ENCODE measurements around the gene HYCC1.
"Not testable (repeated sequence)": the region's sequence is repeated elsewhere in the genome, so short reads cannot be mapped to it uniquely, and the experiment has no call there.

The HYCC1 gene

DNA sequence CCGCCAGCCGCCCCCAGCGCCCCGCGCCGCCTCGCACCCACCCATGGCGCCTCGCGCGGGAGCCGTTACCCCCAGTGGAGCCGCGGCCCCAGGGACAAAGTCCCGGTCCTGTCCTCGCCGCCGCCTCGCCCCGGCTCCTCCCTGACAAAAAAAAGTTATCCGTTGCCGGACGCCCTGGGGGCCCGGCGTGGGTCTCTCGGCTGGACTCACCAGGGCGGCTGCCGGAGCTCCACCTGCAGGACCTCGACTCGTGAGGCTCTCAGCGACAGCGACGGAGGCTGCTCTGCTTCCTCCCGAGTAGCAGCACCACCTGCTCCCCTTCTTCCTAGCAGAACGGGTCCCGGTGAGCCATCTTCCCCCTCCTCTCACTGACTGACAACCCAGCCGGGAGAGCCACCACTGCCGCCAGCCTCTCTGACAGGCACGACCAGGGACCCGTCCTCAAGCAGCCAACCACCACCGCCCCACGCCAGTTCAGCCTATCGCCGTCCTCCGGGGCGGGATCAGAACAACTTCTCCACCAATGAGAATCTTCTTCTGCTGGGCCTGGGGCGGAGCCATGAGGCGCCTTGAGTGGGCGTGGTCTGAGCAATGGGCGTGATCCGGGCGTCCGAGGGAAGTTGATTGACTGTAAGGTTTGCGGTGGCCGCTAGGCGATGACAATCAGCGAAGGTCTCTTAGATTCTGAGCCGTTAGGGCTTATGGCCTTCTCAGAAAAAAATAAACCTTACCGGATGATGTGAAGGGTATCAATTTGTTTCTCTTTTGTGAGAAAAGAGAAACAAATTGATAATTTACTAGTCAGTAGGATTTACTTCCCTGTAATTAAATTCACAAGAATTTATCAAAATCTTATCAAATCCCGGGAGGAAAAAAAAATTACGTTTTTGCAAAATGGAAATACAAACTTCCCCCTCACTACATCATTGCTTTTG, at the start of gene HYCC1:
HYCC1 (minus strand) TSS at position 416 of the 935 bp plus-strand sequence. CDS start 23,019 bp downstream, outside the sequence.
- peak; percentile 96 for DNase-seq (ENCODE audit: low read depth)

DNA sequence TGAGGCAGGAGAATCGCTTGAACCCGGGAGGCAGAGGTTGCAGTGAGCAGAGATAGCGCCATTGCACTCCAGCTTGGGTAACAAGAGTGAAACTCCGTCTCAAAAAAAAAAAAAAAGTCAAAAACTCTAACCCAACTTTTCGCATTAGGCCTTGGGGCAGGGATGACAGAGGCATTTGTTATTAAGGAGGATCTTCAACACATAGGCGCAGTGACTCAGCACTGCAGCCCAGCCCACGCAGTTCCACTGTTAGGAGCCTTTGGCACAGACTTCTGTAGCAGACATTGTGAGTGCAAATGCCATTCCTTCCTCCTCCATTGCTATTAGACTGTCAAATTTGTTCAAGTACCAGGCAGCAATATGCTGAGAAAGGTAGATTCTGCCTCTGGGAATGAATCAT, 48.5 kb upstream of the HYCC1 start:
- DNase-seq (ENCODE audit: low read depth) = peak; percentile 59

DNA sequence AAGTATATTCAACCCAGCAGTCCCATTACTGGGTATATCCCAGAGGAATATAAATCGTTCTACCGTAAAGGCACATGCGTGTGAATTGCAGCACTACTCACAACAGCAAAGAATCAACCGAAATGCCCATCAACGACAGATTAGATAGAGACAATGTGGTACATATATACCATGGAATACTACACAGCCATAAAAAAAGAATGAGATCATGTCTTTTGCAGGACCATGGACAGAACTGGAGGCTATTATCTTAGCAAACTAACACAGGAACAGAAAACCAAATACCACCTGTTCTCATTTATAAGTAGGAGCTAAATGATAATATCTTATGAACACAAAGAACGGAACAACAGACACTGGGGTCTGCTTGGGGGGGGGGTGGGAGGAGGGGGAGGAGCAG, 47.4 kb upstream of the HYCC1 start:
- no peak for DNase-seq (ENCODE audit: low read depth)

DNA sequence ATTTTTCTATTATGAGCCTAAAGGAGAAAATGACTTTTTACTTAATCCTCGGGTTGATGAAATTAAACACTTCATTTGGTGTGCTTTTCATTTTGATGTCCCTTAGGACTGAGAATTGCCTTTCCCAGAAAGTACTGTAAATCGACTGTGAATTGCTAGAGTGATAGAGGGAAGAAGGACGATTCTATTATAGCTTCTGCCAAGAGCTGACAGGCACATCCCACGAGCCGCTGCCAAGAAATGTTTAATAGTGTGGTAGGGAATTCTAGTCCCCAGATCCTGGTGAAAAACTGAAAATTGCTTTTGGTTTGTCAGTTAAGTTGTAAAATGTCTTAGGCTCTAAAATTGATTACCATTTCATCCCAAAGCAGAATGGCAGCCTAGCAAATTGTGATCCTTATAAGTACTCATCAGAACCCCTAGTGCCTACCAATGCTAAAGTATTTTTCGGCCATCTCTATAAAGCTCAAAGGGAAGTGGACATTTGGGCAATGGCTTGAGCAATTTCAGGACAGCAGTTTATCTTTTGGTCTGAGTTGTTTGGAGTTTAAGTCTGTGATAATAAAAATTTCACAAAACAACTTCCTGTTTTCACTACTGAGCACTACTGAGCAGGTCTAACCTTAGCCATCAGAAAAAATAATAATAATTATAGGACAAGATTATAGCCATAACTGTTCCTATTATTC, 44.6 kb upstream of the HYCC1 start:
- no peak for DNase-seq (ENCODE audit: low read depth)

DNA sequence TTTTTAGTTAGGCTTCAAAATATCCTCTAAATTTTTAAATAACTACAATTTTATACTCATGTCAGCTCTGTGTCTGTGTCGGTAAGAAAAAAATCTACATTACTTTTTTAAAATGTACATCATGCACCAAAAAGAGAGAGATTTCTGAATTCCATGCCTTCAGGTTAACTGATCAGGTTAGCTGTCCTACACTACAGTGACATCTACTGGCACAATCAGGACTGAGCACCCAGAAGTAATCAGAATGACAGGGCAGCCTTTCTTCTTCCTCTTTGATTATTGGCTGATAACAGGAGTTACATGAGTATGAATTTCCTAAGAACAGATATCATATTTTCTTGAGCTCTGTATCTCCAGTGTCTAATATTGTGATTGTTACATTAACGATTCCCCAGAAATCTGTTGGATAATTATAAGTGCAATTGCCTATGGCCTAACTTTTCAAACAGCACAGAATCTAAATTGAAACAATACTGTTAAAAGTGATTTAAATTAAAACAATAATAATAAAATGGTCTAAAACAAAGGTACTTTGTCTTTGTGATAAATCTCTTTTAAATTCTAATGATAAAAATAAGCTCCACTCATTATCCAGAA, 41.8 kb upstream of the HYCC1 start:
- DNase-seq (ENCODE audit: low read depth) = peak; percentile 61

DNA sequence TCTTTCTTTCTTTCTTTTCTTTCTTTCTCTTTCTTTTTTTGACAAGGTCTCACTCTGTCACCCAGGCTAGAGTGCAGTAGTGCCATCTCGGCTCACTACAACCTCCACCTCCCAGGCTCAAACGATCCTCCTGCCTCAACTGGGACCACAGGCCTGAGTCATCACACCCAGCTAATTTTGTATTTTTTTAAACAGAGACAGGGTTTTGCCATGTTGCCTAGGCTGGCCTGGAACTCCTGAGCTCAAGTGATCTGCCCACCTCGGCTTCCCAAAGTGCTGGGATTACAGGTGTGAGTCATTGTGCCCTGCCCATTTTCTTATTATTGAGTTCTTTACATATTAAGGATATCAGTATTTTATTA, 37.2 kb upstream of the HYCC1 start:
- not testable (repeated sequence) for DNase-seq (ENCODE audit: low read depth)

DNA sequence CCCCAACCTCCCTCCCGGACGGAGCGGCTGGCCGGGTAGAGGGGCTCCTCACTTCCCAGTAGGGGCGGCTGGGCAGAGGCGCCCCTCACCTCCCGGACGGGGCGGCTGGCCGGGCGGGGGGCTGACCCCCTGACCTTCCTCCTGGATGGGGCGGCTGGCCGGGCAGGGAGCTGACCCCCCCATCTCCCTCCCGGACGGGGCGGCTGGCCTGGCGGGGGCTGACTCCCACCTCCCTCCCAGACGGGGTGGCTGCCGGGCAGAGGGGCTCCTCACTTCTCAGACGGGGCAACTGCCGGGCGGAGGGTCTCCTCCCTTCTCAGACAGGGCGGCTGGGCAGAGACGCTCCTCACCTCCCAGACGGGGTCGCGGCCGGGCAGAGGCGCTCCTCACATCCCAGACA, 32.4 kb upstream of the HYCC1 start:
- not testable (repeated sequence) for DNase-seq (ENCODE audit: low read depth)

DNA sequence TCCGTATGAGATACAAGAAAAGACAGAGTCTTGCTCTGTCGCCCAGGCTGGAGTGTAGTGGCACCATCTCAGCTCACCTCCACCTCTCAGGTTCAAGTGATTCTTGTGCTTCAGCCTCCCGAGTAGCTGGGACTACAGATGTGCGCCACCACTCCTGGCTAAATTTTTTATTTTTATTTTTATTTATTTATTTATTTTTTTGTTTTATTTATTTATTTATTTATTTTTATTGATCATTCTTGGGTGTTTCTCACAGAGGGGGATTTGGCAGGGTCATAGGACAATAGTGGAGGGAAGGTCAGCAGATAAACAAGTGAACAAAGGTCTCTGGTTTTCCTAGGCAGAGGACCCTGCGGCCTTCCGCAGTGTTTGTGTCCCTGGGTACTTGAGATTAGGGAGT, 31.2 kb upstream of the HYCC1 start:
- DNase-seq (ENCODE audit: low read depth) = not testable (repeated sequence)

DNA sequence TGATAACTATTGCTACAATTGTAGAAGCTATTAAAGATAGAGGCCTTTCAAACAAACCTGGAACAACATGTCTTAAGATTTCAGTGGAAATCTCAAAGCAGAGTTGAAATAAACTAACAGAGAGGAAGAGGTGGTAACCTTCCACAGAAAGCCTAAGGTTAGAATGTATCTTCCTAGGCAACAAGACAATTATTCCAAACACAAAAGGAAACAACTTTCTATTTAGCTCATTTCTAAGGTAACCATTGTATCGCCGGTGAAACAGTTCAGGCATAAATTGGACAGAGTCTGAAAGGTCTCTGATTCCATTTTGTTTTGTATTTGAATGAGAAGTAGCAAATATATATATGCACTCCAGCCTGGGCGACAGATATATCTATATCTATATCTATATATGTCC, 30.7 kb upstream of the HYCC1 start:
- no peak for DNase-seq (ENCODE audit: low read depth)

DNA sequence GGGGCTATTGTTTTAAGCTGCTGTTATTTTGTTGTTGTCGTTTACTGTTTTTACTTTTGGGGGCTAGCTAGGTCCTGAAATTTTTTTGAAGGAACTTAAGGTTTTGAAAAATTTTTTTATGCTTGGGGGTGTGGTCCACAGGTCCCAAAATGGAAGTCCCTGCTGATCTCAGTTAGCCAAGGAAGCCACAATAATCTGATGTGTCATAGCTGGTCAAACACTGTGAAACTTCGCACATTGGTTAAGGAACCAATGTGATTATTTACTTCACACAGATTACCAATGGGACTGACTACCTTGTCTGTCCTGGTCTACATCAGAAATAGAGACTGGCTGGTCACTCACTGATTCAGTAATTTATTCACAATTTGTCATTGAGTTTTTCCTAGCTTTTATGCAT, 29.5 kb upstream of the HYCC1 start:
- no peak for DNase-seq (ENCODE audit: low read depth)

DNA sequence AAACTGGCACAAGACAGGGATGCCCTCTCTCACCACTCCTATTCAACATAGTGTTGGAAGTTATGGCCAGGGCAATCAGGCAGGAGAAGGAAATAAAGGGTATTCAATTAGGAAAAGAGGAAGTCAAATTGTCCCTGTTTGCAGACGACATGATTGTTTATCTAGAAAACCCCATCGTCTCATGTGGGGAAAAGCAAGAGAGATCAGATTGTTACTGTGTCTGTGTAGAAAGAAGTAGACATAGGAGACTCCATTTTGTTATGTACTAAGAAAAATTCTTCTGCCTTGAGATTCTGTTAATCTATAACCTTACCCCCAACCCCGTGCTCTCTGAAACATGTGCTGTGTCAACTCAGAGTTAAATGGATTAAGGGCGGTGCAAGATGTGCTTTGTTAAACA, 25.7 kb upstream of the HYCC1 start:
- DNase-seq (ENCODE audit: low read depth) = not testable (repeated sequence)

DNA sequence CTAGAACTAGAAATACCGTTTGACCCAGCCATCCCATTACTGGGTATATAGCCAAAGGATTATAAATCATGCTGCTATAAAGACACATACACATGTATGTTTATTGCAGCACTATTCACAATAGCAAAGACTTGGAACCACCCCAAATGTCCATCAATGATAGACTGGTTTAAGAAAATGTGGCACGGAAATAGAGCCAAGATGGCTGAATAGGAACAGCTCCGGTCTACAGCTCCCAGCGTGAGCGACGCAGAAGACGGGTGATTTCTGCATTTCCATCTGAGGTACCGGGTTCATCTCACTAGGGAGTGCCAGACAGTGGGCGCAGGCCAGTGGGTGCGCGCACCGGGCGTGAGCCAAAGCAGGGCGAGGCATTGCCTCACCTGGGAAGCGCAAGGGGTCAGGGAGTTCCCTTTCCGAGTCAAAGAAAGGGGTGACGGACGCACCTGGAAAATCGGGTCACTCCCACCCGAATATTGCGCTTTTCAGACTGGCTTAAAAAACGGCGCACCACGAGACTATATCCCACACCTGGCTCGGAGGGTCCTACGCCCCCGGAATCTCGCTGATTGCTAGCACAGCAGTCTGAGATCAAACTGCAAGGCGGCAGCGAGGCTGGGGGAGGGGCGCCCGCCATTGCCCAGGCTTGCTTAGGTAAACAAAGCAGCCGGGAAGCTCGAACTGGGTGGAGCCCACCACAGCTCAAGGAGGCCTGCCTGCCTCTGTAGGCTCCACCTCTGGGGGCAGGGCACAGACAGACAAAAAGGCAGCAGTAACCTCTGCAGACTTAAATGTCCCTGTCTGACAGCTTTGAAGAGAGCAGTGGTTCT, 21.8 kb upstream of the HYCC1 start:
- DNase-seq (ENCODE audit: low read depth) = not testable (repeated sequence)

DNA sequence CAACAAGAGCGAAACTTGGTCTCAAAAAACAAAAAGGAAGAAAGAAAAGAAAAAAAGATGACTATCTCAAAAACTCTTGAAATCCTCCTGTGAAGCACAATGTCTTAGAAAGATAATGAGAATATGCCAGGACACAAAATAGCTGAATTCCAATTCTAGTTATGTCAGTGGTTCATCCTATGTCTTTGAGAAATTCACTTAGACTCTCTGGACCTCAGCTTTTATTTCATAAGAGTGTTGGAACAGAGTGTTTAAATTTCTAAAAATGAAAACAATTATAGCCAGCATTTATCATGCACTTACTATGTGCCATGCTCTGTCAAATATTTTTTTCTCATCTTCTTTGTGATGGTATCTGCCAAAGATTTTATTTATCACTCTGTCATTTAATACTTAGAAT, 13.3 kb upstream of the HYCC1 start:
- no peak for DNase-seq (ENCODE audit: low read depth)

DNA sequence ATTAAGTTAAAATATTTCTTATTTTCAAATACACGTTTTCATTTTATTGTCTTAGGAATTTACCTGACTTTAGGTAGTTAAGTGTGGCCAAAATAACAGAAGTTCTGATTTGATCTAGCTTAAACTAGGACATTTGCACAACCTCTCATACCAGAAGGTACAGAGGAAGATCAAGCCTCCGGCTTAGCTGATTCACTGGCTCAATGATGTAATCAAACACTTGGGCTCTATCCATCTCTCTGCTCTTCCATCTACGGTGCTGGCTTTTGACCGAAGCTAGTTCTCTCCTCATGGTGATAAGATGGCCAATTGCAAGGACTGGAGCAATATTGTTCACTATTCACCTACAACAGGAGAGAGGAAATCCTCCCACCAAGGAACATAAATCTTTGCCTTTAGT, 12.2 kb upstream of the HYCC1 start:
- DNase-seq (ENCODE audit: low read depth) = peak; percentile 69

DNA sequence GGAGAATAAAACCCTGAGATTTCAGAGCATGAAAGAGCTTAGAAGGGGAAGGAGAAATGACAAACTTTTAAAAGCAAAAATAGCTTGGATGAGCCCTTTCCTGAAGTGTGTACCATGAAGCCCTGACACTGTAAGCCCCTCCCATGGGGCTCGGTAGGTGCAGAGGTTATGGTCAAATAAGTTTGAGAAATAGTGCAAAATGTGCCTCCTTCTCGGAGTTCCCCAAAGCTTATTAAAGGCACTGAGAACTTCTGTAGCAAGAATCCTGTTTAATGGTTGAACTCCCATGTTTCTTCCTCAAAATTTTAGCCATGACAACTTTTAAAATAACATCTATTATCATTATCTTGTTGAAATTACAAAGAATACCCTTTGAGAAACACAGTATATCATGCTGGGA, 10.5 kb upstream of the HYCC1 start:
- no peak for DNase-seq (ENCODE audit: low read depth)

DNA sequence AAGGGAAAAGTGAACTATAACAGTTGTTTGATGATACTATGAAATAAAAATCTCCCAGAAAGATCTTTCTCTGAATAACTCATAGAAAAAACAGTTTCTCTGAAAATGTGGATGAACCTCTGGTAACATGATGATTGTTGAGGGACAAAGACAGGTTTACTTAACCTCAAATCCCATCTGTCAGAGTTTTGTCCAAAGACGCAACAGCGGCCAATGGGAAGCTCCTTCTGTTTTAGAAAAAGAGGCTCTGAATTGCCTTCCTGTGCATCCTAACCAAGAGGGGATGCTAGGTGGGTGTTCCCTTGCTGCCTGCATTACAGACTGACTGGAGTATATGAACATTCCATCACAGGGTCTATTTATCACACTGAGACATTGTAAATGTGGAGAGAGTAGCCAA, 8.9 kb upstream of the HYCC1 start:
- no peak for DNase-seq (ENCODE audit: low read depth)

DNA sequence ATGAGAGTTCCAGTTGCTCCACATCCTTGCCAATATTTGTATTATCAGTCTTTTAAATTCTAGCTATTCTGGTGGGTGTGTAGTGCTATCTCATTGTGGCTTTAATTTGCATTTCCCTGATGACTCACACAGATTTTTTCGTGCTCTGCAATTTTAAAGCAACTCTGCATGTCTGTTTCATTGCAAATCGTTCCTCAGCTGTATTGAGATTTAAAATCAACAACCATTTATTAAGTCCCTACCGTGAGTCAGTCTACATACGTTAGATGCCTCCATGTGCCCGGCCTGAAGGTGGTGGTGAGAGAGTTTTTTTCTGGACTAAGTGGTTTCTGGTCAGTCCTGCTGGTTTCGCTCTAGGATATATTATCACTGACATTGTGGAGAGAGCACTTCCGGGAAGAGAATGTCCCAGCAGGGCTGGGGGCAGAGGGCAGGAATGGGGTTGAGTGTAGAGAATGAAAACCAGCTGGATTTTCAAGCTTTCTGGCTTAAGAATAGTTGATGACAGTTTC, 8.4 kb upstream of the HYCC1 start:
- peak; percentile 88 for DNase-seq (ENCODE audit: low read depth)

DNA sequence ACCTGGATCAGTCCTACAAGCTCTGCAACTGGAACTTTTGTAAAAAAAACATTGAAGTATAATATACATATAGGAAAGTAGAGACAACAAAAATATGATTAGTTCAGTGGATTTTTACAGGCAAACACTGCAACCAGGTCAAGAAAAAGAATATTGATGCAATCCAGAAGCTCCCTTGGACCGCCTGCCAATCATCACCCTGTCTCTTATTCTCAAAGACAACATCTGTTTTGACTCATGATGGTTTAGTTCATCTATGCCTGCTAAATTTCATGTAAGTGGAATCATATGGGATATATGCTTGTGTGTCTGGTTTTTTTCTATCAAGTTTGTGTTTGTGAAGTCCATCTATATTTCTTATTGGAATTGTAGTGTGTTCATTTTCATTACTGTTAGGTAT, 7.7 kb upstream of the HYCC1 start:
- no peak for DNase-seq (ENCODE audit: low read depth)

DNA sequence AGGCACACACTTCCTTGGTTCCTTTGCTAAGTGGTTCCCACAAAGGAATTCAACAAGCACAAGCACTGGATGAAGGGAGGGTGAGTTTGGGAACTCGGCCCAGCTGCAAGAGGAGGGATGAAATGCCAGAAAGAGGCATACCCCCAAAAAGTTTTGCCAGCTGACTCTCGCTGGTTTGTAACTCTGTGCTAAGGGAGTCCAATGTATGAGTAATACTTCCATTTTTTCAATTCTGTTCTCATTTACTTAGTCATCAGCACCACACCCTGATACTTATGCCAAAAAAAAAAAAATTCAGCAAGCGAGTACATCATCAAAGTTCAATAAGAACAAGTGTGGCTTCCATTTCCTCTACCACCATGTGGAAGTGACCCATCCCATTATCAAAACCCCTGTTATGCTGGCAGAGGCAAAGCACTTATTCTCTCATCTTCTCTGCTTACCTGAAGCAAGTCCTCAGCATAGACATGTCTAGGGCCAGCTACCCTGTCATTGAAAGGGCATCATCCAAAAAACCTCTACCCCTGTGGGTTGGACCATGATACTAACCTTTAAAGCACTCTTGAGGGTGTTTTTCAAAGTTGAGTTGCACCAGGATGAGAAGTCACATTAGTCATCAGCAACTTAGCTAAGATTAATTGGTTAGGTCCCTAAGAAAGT, 6.9 kb upstream of the HYCC1 start:
- DNase-seq (ENCODE audit: low read depth) = peak; percentile 42

DNA sequence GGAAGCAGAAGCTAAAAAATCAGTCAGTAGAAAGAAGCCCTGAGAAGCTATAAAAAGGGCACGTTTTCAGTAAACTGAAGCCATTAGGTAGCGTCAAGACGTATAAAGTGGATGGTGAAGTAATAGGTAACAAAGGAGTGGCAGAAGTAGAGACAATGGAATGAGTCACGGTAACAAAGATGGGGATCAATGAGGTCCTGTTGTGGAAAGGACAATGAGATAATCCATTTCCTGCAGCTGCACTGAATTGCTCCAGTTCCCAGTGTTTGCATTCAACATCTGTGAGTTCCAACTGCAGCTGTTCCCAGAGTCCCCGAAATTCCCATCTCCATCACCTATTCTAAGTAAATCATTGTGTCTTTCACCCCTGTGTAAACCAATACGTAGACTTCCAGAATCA, 4.8 kb upstream of the HYCC1 start:
- no peak for DNase-seq (ENCODE audit: low read depth)

DNA sequence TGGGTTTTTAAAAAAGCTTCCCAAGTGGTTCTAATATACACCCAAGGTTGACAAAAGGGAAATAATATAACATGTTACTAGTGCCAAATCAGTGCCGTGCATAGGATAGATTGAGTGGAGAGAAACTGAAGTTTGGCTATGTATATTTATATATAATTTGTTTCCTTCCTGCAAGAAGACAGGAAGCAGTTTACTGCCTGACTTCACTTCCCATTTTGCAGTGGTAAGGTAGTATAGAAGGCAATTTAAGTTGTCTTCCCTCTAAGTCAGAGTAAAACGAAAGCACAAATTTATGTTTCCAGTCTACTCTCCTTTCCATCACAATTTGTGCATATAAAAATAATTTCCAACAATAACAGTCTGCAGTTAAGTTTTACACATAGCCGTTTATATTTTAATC, 3.4 kb upstream of the HYCC1 start:
- no peak for DNase-seq (ENCODE audit: low read depth)
